Measurements from ENCODE around the gene FCN3.
"Not testable (repeated sequence)": the region's sequence is repeated elsewhere in the genome, so short reads cannot be mapped to it uniquely, and the experiment has no call there.

FCN3 gene

DNA sequence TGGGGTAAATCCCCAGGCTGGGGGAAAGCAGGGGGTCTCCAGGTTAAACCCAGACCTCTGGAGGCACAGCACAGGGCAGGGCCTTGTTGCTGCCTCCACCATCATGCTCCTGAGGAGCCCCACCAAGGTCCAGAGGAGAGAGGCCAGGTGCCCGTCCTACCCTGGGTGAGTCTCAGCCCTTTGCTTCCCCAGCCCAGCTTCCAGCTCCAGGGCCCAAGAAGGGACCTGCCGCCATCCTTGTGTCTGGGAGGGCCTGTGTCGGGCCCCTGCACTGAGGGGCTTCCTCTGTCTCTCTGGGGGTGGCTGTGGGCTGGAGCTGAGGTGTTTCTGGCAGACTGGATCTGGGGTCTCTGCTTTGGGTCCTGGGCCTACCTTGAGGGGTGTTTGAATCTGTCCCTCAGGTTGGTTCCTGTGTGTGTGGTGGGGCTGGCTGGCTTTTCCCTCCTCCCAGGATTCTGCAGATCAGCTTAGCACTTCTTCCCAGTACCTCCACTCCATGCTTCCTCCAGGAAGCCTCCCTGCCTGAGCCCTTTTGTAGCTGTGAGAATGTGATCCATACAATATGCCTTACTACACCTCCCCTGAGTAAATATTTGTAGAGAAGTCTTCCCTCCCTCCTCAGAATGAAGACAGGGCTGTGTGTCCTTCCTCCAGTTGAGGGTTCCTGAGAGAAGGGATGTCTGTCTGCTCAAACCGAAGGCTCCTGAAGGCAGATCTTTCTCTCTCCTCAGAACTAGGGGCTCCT is 24.0 kb upstream of the FCN3 start:
- no peak for DNase-seq

- no peak for DNase-seq
These were observed 23.1 kb upstream of the FCN3 start for GRCh38 chr1:27397749-27398148.

DNA sequence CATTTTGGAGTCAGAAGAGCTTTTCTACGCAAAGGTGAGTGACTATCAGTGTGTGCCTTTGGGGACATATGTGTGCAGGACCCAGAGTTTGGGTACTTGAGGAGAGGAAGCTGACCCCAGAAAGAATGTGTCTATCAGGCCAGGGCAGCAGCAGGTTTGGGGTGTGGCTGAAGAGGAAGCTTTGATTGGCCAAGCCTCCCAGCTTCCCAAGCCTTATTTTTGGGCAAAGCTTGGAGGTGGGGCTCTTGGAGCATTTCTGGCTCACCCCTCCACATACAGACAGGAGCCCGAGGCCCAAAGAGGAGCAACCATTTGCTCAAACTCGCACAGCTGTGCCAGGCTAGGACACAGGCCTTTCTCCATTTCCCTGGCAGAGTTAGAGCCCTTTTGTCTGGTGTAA is 22.5 kb upstream of the FCN3 start:
- DNase-seq: no peak

GRCh38 chr1:27395441-27396195 is 21.0 kb upstream of the FCN3 start:
- DNase-seq: peak; percentile 21

- DNase-seq: no peak
These were observed 20.3 kb upstream of the FCN3 start for GRCh38 chr1:27394925-27395324.

GRCh38 chr1:27394282-27394658 is 19.6 kb upstream of the FCN3 start:
- no peak for DNase-seq

- no peak for DNase-seq
These were observed 19.1 kb upstream of the FCN3 start for GRCh38 chr1:27393641-27394281.

- no peak for DNase-seq
These were observed 18.4 kb upstream of the FCN3 start for GRCh38 chr1:27392778-27393635.

DNA sequence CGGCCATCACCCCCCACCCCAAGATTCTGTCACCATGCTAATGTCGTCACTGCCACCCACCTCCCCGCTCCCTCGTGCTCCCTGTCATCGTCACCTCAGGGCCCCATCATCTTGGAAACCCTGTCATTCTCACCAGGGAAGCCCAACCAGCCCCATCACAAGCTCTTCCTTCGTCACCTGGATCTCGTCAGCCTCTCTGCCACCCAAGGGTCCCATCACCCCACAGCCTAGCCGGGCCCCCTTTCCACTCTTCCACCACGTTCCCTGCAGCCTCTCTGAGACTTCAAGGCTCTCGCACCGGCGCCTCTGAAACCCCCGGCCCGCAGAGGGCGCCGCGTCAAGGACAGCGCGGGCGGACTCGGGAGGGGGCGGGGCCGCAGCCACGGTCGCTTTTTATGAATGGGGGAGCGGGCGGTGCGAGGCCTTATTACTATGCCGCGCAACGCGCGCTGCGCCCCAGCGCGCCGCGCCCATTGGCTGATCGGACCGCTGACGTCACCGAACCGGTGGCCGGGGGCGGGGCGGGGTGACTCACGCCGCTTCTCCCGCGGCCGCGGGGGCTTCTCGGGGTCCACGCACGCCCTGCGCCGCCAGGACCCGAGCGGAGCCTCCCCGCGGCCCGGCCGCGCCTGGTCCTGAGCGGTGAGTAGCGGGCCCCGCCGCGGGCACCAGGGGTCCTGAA is 17.6 kb upstream of the FCN3 start, which contains the start of gene GPR3:
GPR3 (plus strand) TSS at position 527 of the 682 bp plus-strand sequence. CDS start 1,177 bp downstream, outside the sequence.
- peak; percentile 84 for DNase-seq

DNA sequence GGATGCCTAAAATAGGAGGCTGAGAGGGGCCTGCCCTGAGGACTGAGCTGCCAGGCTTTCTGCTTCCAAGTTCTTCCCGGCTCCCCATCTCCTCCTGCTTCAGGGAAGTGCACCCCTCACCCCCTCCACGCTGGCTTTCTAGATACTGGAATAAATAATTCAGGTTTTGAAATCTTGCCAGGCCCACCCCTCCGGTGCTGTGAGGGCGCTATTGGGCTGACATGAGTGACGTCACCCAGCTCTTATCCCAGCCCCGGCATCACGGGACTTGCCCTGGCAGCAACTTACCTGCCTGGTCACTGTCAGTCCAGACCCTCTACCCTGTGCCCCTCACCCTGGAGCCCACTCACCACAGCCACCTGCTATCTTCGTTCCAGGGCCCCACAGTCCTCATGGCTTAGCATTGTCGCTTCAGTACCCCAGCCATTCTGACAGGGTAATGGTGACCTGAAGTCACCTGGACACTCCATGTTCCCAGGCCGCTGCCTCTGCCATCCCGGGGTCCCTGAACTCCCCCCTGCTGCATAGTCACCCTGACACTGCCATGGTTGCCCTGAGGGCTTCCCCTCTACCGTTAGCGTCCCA is 17.0 kb upstream of the FCN3 start:
- no peak for DNase-seq

- no peak for DNase-seq
These were observed 13.8 kb upstream of the FCN3 start for GRCh38 chr1:27388337-27389005.

- not testable (repeated sequence) for DNase-seq
These were observed 10.2 kb upstream of the FCN3 start for GRCh38 chr1:27384797-27385196.

- no peak for DNase-seq
These were observed 9.0 kb upstream of the FCN3 start for GRCh38 chr1:27383661-27384060.

DNA sequence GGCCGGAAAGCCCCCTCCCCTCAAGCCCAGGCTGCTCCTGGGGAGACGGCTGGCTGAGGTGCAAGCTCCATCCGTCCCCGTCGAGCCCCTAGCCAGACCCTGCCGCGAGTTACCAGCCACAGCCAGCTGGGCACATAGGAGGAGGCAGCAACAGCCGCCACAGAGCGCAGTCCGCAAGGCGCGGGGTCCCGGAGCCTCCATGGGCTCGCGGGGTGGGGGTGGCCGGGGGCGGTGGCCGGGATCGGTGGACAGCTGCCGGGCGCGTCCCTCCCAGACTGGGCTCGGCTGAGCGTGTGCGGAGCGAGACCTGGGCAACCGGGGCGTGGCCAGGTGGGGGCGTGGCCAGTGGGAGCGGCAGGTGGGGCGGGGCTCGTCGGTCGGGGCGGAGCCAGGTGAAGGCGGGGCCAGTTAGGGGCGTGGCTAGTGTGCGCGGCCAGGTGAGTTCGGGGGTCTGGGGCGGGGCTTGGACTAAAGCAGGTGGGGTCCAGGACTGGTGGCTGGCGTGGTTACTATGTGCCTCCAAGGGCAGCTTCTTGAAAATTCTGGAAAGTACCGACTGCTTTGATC is 8.5 kb upstream of the FCN3 start, which contains the start of gene CD164L2:
CD164L2 (minus strand) TSS at position 295 of the 567 bp plus-strand sequence; CDS start at position 201, 94 bp downstream.
- DNase-seq: no peak

DNA sequence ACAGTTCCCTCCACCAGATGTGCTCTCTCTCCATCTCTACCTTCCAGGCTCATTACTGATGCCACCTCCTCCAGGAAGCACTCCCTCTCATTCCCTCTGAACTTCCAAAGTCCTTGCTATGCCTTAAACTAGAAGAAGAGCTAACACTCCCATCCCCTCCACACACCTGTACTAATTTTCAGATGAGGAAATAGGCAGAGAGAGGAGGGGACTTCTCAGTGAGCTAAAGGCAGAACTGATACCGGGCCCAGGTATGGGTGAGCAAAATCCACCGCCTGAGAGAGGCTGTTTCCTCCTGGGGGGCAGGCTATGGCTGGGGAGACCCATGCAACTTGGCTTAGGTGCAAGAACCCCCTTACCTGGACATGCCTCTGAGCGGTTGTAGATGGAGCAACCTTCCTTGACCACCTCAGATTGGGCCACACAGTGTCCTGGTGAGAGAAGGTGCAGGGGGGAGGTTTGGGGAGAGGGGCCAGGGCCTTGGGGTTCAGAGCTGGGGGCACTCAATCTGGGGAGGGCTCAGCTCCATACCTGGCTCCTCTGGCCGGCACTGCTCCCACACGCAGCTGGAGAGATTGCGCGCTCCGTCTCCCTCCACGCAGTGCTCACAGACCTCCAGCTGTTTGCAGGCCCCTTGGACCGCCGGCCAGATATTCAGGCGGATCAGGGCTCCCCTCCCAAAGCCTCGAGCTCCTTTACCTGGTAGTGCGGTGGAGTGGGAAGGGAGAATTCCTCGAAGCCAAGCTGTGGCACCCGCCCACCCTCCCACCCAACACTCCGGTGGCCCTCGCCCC is 7.5 kb upstream of the FCN3 start:
- no peak for DNase-seq

- no peak for DNase-seq
These were observed 6.4 kb upstream of the FCN3 start for GRCh38 chr1:27380766-27381733.

- DNase-seq: no peak
These were observed 5.6 kb upstream of the FCN3 start for GRCh38 chr1:27380224-27380623.

- DNase-seq: no peak
These were observed 5.0 kb upstream of the FCN3 start for GRCh38 chr1:27379564-27380122.
